ENCODE measurements around the gene CREB5. TPM values are rescaled to one million over a fixed set of nuclear protein-coding genes. Genes with fewer than 3 reads are reported as not detected.

CREB5 gene
- total and polyA plus RNA-seq, 2 of the 8 experiments (the other 6 are each of a cell fraction or from before 2014, with no cell fraction given) = 2.4 to 2.7 TPM

DNA sequence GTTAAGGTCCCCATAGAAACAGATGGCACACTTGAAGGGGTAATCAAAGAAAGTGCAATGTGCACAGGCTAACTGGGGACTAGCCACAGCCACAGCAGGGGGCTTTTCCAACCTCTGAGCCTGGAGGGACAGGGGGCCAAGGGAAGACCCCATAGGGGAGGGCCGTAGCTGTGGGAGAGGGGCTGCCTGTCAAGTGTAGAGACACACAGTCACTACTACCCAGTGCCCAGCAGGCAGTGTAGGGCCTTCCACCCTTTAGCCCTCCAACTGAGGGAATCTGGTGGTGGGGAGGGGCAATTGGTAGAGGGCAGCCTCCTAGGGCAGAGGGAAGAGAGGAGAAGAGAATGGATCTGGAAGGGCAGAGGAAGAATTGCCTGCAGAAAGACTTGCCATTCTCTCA lies 54.6 kb downstream of the CREB5 start:
- no peak overlapping the region for H2AK5ac ChIP-seq (ENCODE audit: low read depth, low read length)
- 67% methylated on average over 1 of the region's 1 CpG; no CpG with 5 or more reads in 1 of the 2 experiments for WGBS, 2 experiments (ENCODE audit: extremely low coverage in 1 of 2, insufficient coverage in 1 of 2, insufficient read length in 1 of 2, insufficient replicate concordance in 2 of 2, low coverage in 1 of 2, low lambda C conversion rate in 2 of 2, missing lambda C conversion rate in 1 of 2)
- no peak overlapping the region for H3K27ac ChIP-seq (ENCODE audit: low read depth, low read length)
- ChIA-PET POLR2A (ENCODE audit: partially characterized antibody) (no interaction called here), CTCF (ENCODE audit: partially characterized antibody) (no interaction called here)
- no peak overlapping the region for H3K18ac ChIP-seq (ENCODE audit: extremely low read depth, low read length)
- no peak overlapping the region for H3K56ac ChIP-seq (replicated peaks; ENCODE audit: insufficient read length, low read depth, low read length)
- no peaks in the 10 kb centered on the region for H3K9me3 ChIP-seq (ENCODE audit: insufficient read depth in 2 of 2, low read depth in 1 of 2, low read length in 1 of 2)
- H3K9ac ChIP-seq (replicated peaks in 1 of 4; ENCODE audit: extremely low read depth in 1 of 4, low read depth in 3 of 4, low read length in 3 of 4) = no peak overlapping the region
- H3K4me3 ChIP-seq (ENCODE audit: extremely low read depth in 1 of 4, insufficient read depth in 2 of 4, low read depth in 3 of 4, low read length in 4 of 4) = no peak overlapping the region
- no peaks in the 10 kb centered on the region for H3K36me3 ChIP-seq (ENCODE audit: control insufficient read depth in 2 of 4, insufficient read depth in 4 of 4, low read length in 3 of 4)
- no peak overlapping the region for H2BK20ac ChIP-seq (ENCODE audit: low read length)
- H4K91ac ChIP-seq (replicated peaks; ENCODE audit: insufficient read length, low read length) = no peak overlapping the region
- no peak overlapping the region for H4K5ac ChIP-seq (ENCODE audit: insufficient read length, low read depth, low read length)
- no peak overlapping the region for H3K23ac ChIP-seq (ENCODE audit: insufficient read length)
- H2BK120ac ChIP-seq (replicated peaks; ENCODE audit: low read depth, low read length) = no peak overlapping the region
- FAIRE-seq (no peak), DNase-seq (ENCODE audit: low read depth in 1 of 2, low spot score in 2 of 2) (no peak)
- no peaks in the 10 kb centered on the region for H3K79me2 ChIP-seq (ENCODE audit: control insufficient read depth in 1 of 2, insufficient read depth in 2 of 2, low read length in 2 of 2)
- H3K23me2 ChIP-seq (ENCODE audit: low read depth, low read length) = no peaks in the 10 kb centered on the region
- no peaks in the 10 kb centered on the region for H3K79me1 ChIP-seq (ENCODE audit: low read depth, low read length)
- no peaks in the 10 kb centered on the region for H4K20me1 ChIP-seq (replicated peaks in 1 of 2; ENCODE audit: control insufficient read depth in 1 of 2, insufficient read depth in 2 of 2, low read length in 2 of 2)
- no peak overlapping the region; the same call in 1 of the 2 replicates for H2BK15ac ChIP-seq (ENCODE audit: low read length)
- H3K4me2 ChIP-seq (ENCODE audit: insufficient read depth in 1 of 2, low read depth in 2 of 2, low read length in 2 of 2) = no peak overlapping the region
- H3K4me1 ChIP-seq (replicated peaks in 1 of 4; ENCODE audit: control insufficient read depth in 3 of 4, insufficient read depth in 4 of 4, low read length in 3 of 4) = peaks cover 0 to 4% (median 2%) of the 10 kb centered on the region in 4 experiments; a peak in 2 of 7 replicates
- no peak overlapping the region for H2BK12ac ChIP-seq (ENCODE audit: low read depth, low read length)
- H2BK5ac ChIP-seq (ENCODE audit: low read depth, low read length) = no peak overlapping the region
- no peak overlapping the region for H3K4ac ChIP-seq (replicated peaks; ENCODE audit: insufficient read length, low read depth, low read length)
- no peak overlapping the region; the same call in 1 of the 2 replicates for H2AFZ ChIP-seq (ENCODE audit: low read length)
- TF ChIP-seq GABPA (IDR thresholded peaks at IDR 0.05; ENCODE audit: borderline replicate concordance, insufficient read depth, low read length) (no peak), SUZ12 (IDR thresholded peaks at IDR 0.05; ENCODE audit: low read length) (no peak), FOSL1 (IDR thresholded peaks at IDR 0.05; ENCODE audit: insufficient read depth, low read depth, low read length) (no peak), SP2 (IDR thresholded peaks at IDR 0.05; ENCODE audit: low read length) (no peak), EGR1 (IDR thresholded peaks at IDR 0.05; ENCODE audit: borderline replicate concordance, low read depth, low read length) (no peak), NRF1 (IDR thresholded peaks at IDR 0.05; ENCODE audit: low read depth, low read length) (no peak), RNF2 (IDR thresholded peaks at IDR 0.05; ENCODE audit: borderline replicate concordance, low read depth, low read length, missing control alignments, poor library complexity, severe bottlenecking) (no peak)
- H4K8ac ChIP-seq (ENCODE audit: extremely low read depth, insufficient read depth, low read length) = no peak overlapping the region
- H3K14ac ChIP-seq (ENCODE audit: insufficient read length) = no peak overlapping the region
- H3K27me3 ChIP-seq (replicated peaks in 1 of 4; ENCODE audit: control insufficient read depth in 3 of 4, extremely low read depth in 1 of 4, insufficient read depth in 3 of 4, low read length in 3 of 4) = no peaks in the 10 kb centered on the region
